ENCODE data around the gene SLC26A9.

The SLC26A9 gene

GRCh38 chr1:205976708-205977401, 33.6 kb upstream of the SLC26A9 start:
- Histone ChIP-seq H3K4me1 (peaks cover 0 to 19% (median 0%) of the 10 kb centered on the region in 4 donors), H3K27me3 (peaks cover 0 to 8% of the 10 kb centered on the region in 2 donors), H3K36me3 (no peaks in the 10 kb centered on the region), H3K9me3 (no peaks in the 10 kb centered on the region), H3K4me3 (no peak overlapping the region), H3K27ac (no peak overlapping the region)
- no peak for TF ChIP-seq CTCF (IDR thresholded peaks at IDR 0.05)
- intact Hi-C loops (cut with DNase I; ENCODE audit: low total_unique reads) = loop anchor here (5.0 to 10.0 kb wide), 3 partner anchors 55 to 392 kb away; no protein-coding TSS in a partner anchor
- no peak for DNase-seq

GRCh38 chr1:205976036-205976435, 32.8 kb upstream of the SLC26A9 start:
- DNase-seq = no peak
- peaks cover 0 to 19% (median 0%) of the 10 kb centered on the region in 4 donors for H3K4me1 ChIP-seq
- H3K27me3 ChIP-seq = peaks cover 0 to 8% of the 10 kb centered on the region in 2 donors
- no peak for TF ChIP-seq CTCF (IDR thresholded peaks at IDR 0.05)
- H3K4me3 ChIP-seq = no peak overlapping the region
- no peaks in the 10 kb centered on the region for H3K36me3 ChIP-seq
- intact Hi-C loops (cut with DNase I; ENCODE audit: low total_unique reads) = loop anchor here (5.0 to 10.0 kb wide), 3 partner anchors 54 to 391 kb away; no protein-coding TSS in a partner anchor
- H3K27ac ChIP-seq = no peak overlapping the region
- H3K9me3 ChIP-seq = no peaks in the 10 kb centered on the region

- no peak for DNase-seq
- no peak overlapping the region for H3K27ac ChIP-seq
- no peaks in the 10 kb centered on the region for H3K36me3 ChIP-seq
- intact Hi-C loops (cut with DNase I; ENCODE audit: low total_unique reads) = loop anchor here (5.0 to 10.0 kb wide), 3 partner anchors 53 to 391 kb away; no protein-coding TSS in a partner anchor
- H3K9me3 ChIP-seq = no peaks in the 10 kb centered on the region
- H3K27me3 ChIP-seq = peaks cover 0 to 8% of the 10 kb centered on the region in 2 donors
- peaks cover 0 to 19% (median 0%) of the 10 kb centered on the region in 4 donors for H3K4me1 ChIP-seq
- no peak overlapping the region for H3K4me3 ChIP-seq
- TF ChIP-seq CTCF (IDR thresholded peaks at IDR 0.05) = no peak
Observed at GRCh38 chr1:205975387-205975998, 32.2 kb upstream of the SLC26A9 start.

GRCh38 chr1:205974712-205975111, 31.5 kb upstream of the SLC26A9 start:
- TF ChIP-seq CTCF (IDR thresholded peaks at IDR 0.05) = no peak
- intact Hi-C loops (cut with DNase I; ENCODE audit: low total_unique reads) = loop anchor here (5.0 to 10.0 kb wide), 3 partner anchors 52 to 390 kb away; no protein-coding TSS in a partner anchor
- no peak for DNase-seq

GRCh38 chr1:205973377-205974232, 30.3 kb upstream of the SLC26A9 start:
- Histone ChIP-seq H3K27ac (no peak overlapping the region), H3K9me3 (no peaks in the 10 kb centered on the region), H3K4me3 (no peak overlapping the region), H3K36me3 (no peaks in the 10 kb centered on the region), H3K27me3 (peaks cover 0 to 8% of the 10 kb centered on the region in 2 donors), H3K4me1 (peaks cover 0 to 19% (median 0%) of the 10 kb centered on the region in 4 donors)
- no peak for DNase-seq
- intact Hi-C loops (cut with DNase I; ENCODE audit: low total_unique reads) = loop anchor here (10.0 kb wide), 1 partner anchor 389 kb away; no protein-coding TSS in a partner anchor
- no peak for TF ChIP-seq CTCF (IDR thresholded peaks at IDR 0.05)

More at GRCh38 chr1:205974712-205975111, 31.5 kb upstream of the SLC26A9 start:
- H3K27me3 ChIP-seq = peaks cover 0 to 8% of the 10 kb centered on the region in 2 donors
- peaks cover 0 to 19% (median 0%) of the 10 kb centered on the region in 4 donors for H3K4me1 ChIP-seq
- no peaks in the 10 kb centered on the region for H3K36me3 ChIP-seq
- H3K27ac ChIP-seq = no peak overlapping the region
- no peaks in the 10 kb centered on the region for H3K9me3 ChIP-seq
- no peak overlapping the region for H3K4me3 ChIP-seq
